ENCODE measurements around the gene C1GALT1. TPM values are rescaled to one million over a fixed set of nuclear protein-coding genes. Genes with fewer than 3 reads are reported as not detected.
"Not testable (repeated sequence)": the region's sequence is repeated elsewhere in the genome, so short reads cannot be mapped to it uniquely, and the experiment has no call there.

Gene C1GALT1
- total RNA-seq, 1 donor = 137 TPM

- no peaks in the 10 kb centered on the region for H3K27me3 ChIP-seq (ENCODE audit: insufficient read depth, low read length)
- no peaks in the 10 kb centered on the region for H3K9me3 ChIP-seq (ENCODE audit: low read depth, low read length)
- peaks cover 40% of the 10 kb centered on the region for H3K36me3 ChIP-seq (ENCODE audit: insufficient read depth, low read length)
- no peaks in the 10 kb centered on the region for H3K4me1 ChIP-seq (ENCODE audit: insufficient read depth, low read length)
- no peak overlapping the region for H3K4me3 ChIP-seq (ENCODE audit: insufficient read depth, low read length)
- TF ChIP-seq CTCF (IDR thresholded peaks at IDR 0.05; ENCODE audit: extremely low read depth, low read depth, low read length) = no peak
- H3K79me2 ChIP-seq (ENCODE audit: insufficient read depth, low read length) = peaks cover 88% of the 10 kb centered on the region
- H4K20me1 ChIP-seq (ENCODE audit: insufficient read depth, low read length) = peaks cover 13% of the 10 kb centered on the region
- no peak for DNase-seq (ENCODE audit: insufficient read length, low spot score, missing footprints)
- H3K27ac ChIP-seq (ENCODE audit: low read depth, low read length) = no peak overlapping the region
- H3K4me2 ChIP-seq (ENCODE audit: insufficient read depth, low read length) = no peak overlapping the region
- no peak overlapping the region for H2AFZ ChIP-seq (ENCODE audit: low read length)
These were observed 60.6 kb downstream of the C1GALT1 start for GRCh38 chr7:7242899-7243298.

GRCh38 chr7:7245233-7245632 lies 62.9 kb downstream of the C1GALT1 start:
- H3K27ac ChIP-seq (ENCODE audit: low read depth, low read length); H3K4me1 ChIP-seq (ENCODE audit: insufficient read depth, low read length); H3K4me3 ChIP-seq (ENCODE audit: insufficient read depth, low read length); DNase-seq (ENCODE audit: insufficient read length, low spot score, missing footprints); H4K20me1 ChIP-seq (ENCODE audit: insufficient read depth, low read length); H2AFZ ChIP-seq (ENCODE audit: low read length); H3K9me3 ChIP-seq (ENCODE audit: low read depth, low read length); H3K4me2 ChIP-seq (ENCODE audit: insufficient read depth, low read length); H3K27me3 ChIP-seq (ENCODE audit: insufficient read depth, low read length): not testable (repeated sequence)
- Histone ChIP-seq H3K79me2 (ENCODE audit: insufficient read depth, low read length) (peaks cover 79% of the 10 kb centered on the region), H3K36me3 (ENCODE audit: insufficient read depth, low read length) (peaks cover 17% of the 10 kb centered on the region)

GRCh38 chr7:7246223-7246622 lies 63.9 kb downstream of the C1GALT1 start:
- no peaks in the 10 kb centered on the region for H3K27me3 ChIP-seq (ENCODE audit: insufficient read depth, low read length)
- no peaks in the 10 kb centered on the region for H3K4me1 ChIP-seq (ENCODE audit: insufficient read depth, low read length)
- no peak for DNase-seq (ENCODE audit: insufficient read length, low spot score, missing footprints)
- H2AFZ ChIP-seq (ENCODE audit: low read length) = no peak overlapping the region
- peaks cover 6% of the 10 kb centered on the region for H4K20me1 ChIP-seq (ENCODE audit: insufficient read depth, low read length)
- H3K4me3 ChIP-seq (ENCODE audit: insufficient read depth, low read length) = no peak overlapping the region
- no peak for TF ChIP-seq CTCF (IDR thresholded peaks at IDR 0.05; ENCODE audit: extremely low read depth, low read depth, low read length)
- peaks cover 77% of the 10 kb centered on the region for H3K79me2 ChIP-seq (ENCODE audit: insufficient read depth, low read length)
- no peak overlapping the region for H3K27ac ChIP-seq (ENCODE audit: low read depth, low read length)
- H3K36me3 ChIP-seq (ENCODE audit: insufficient read depth, low read length) = peaks cover 13% of the 10 kb centered on the region
- no peaks in the 10 kb centered on the region for H3K9me3 ChIP-seq (ENCODE audit: low read depth, low read length)
- no peak overlapping the region for H3K4me2 ChIP-seq (ENCODE audit: insufficient read depth, low read length)

- Histone ChIP-seq H3K36me3 (ENCODE audit: insufficient read depth, low read length) (peaks cover 15% of the 10 kb centered on the region), H3K9me3 (ENCODE audit: low read depth, low read length) (no peaks in the 10 kb centered on the region), H3K4me2 (ENCODE audit: insufficient read depth, low read length) (peak overlapping the region; percentile 39), H3K4me1 (ENCODE audit: insufficient read depth, low read length) (no peaks in the 10 kb centered on the region), H3K79me2 (ENCODE audit: insufficient read depth, low read length) (peaks cover 71% of the 10 kb centered on the region), H3K27ac (ENCODE audit: low read depth, low read length) (no peak overlapping the region), H4K20me1 (ENCODE audit: insufficient read depth, low read length) (peaks cover 11% of the 10 kb centered on the region), H3K27me3 (ENCODE audit: insufficient read depth, low read length) (no peaks in the 10 kb centered on the region), H3K4me3 (ENCODE audit: insufficient read depth, low read length) (no peak overlapping the region), H2AFZ (ENCODE audit: low read length) (no peak overlapping the region)
- DNase-seq (ENCODE audit: insufficient read length, low spot score, missing footprints) = no peak
- no peak for TF ChIP-seq CTCF (IDR thresholded peaks at IDR 0.05; ENCODE audit: extremely low read depth, low read depth, low read length)
These were observed 65.3 kb downstream of the C1GALT1 start for GRCh38 chr7:7247658-7248057.
